Endothelial cell of umbilical vein (primary cell): ENCODE data around the gene ADAMTSL5. TPM values are rescaled to one million over a fixed set of nuclear protein-coding genes. Genes with fewer than 3 reads are reported as not detected.

ENCODE experiments used
- BruUV-seq: library from RNA; stranded (reverse); fragments of 400-500 nt; replicated peaks from 2 replicates; lab custom pipeline; 2021; lab: Mats Ljungman, UMichigan
- CTCF ChIA-PET: fragments of 300-600, 350-600 bp; sonication (Branson Sonifier 250); formaldehyde crosslinking; loops from one replicate; lab custom pipeline; 2021; ENCODE audit warnings: antibody characterized with exemption, inconsistent platforms; lab: Charles Lee
- POLR2A ChIA-PET: fragments of 300-600, 350-600 bp; sonication (Branson Sonifier 250); formaldehyde crosslinking; loops from one replicate; lab custom pipeline; 2021; ENCODE audit warnings: antibody characterized with exemption, inconsistent platforms; lab: Charles Lee
- DNase-seq: peaks from one replicate; pipeline ENCODE4 v3.0.0-alpha.2; 2011; ENCODE audit warnings: low read depth, low spot score
- FAIRE-seq: peaks from 2 replicates; lab custom pipeline; 2011; peaks lifted over from hg19 to GRCh38; lab: Jason Lieb, UNC
- H2AFZ ChIP-seq: 2 replicates; pipeline ENCODE4 v1.6.0; 2012; ENCODE audit warnings: low read depth, low read length, control low read depth, inconsistent platforms
- H3K27ac ChIP-seq: 2 replicates; pipeline ENCODE4 v1.5.1; 2011; ENCODE audit warnings: low read depth, mild to moderate bottlenecking, control low read depth, low read length, moderate library complexity; ENCODE audit not compliant: insufficient read depth
- H3K27me3 ChIP-seq, 2 experiments: 2 replicates each; pipeline versions ENCODE4 v1.6.0 to v1.6.1; 2011; ENCODE audit warnings: low read length in 2 of 2, mixed read lengths in 1 of 2; ENCODE audit not compliant: control insufficient read depth in 2 of 2, insufficient read depth in 2 of 2
- H3K36me3 ChIP-seq, 2 experiments: 2 replicates in 1 of 2; 3 replicates in 1 of 2; pipeline ENCODE4 v1.5.1; 2011; ENCODE audit warnings: low read length in 2 of 2, mild to moderate bottlenecking in 1 of 2, moderate library complexity in 1 of 2; ENCODE audit not compliant: control insufficient read depth in 2 of 2, insufficient read depth in 2 of 2; ENCODE audit errors: extremely low read depth in 1 of 2
- H3K4me1 ChIP-seq: 3 replicates; pipeline ENCODE4 v1.5.1; 2011; ENCODE audit warnings: mild to moderate bottlenecking, low read length; ENCODE audit not compliant: control insufficient read depth, insufficient read depth; ENCODE audit errors: extremely low read depth
- H3K4me2 ChIP-seq: 2 replicates; pipeline ENCODE4 v1.6.1; 2011; ENCODE audit warnings: low read length, control low read depth, mixed read lengths; ENCODE audit not compliant: insufficient read depth
- H3K4me3 ChIP-seq, 3 experiments: fragments of 200-600 bp in 1 of 3; sonication (generic), shearing (Covaris generic) in 1 of 3; replicated peaks in 1 of 3; 2 replicates each; pipeline ENCODE4 v1.5.1; 2011 to 2016; ENCODE audit warnings: control low read depth in 3 of 3, low read length in 3 of 3, mild to moderate bottlenecking in 2 of 3, inconsistent platforms in 1 of 3, low read depth in 1 of 3, moderate library complexity in 1 of 3; ENCODE audit not compliant: insufficient read depth in 1 of 3
- H3K79me2 ChIP-seq: 2 replicates; pipeline ENCODE4 v1.6.0; 2012; ENCODE audit warnings: low read length, inconsistent platforms; ENCODE audit not compliant: control insufficient read depth, insufficient read depth
- H3K9ac ChIP-seq: replicated peaks from 2 replicates; pipeline ENCODE3; 2011; ENCODE audit warnings: low read length, control low read depth; ENCODE audit not compliant: insufficient read depth; ENCODE audit errors: extremely low read depth
- H3K9me1 ChIP-seq: replicated peaks from 3 replicates; pipeline ENCODE4 v1.6.0; 2011; ENCODE audit warnings: mild to moderate bottlenecking, low read length; ENCODE audit not compliant: control insufficient read depth, insufficient read depth; ENCODE audit errors: extremely low read depth
- H3K9me3 ChIP-seq: replicated peaks from 2 replicates; pipeline ENCODE4 v1.5.1; 2012; ENCODE audit warnings: low read length, inconsistent platforms; ENCODE audit not compliant: control insufficient read depth, insufficient read depth
- H4K20me1 ChIP-seq: replicated peaks from 2 replicates; pipeline ENCODE3; 2011; ENCODE audit warnings: mild to moderate bottlenecking, low read length; ENCODE audit not compliant: control insufficient read depth, insufficient read depth; ENCODE audit errors: extremely low read depth
- EZH2 ChIP-seq: IDR thresholded peaks from 2 replicates; pipeline ENCODE4 v1.6.1; 2012; ENCODE audit warnings: borderline replicate concordance, low read depth, mild to moderate bottlenecking, moderate library complexity, low read length, inconsistent platforms; ENCODE audit not compliant: severe bottlenecking
- FOS ChIP-seq: IDR thresholded peaks from 2 replicates; pipeline ENCODE4 v1.6.1; 2011; ENCODE audit warnings: mild to moderate bottlenecking, low read length, moderate library complexity, borderline replicate concordance; ENCODE audit not compliant: insufficient read depth
- GATA2 ChIP-seq: IDR thresholded peaks from 2 replicates; pipeline ENCODE4 v1.7.0; 2011; ENCODE audit warnings: low read depth, mild to moderate bottlenecking, moderate library complexity, mixed read lengths, low read length; ENCODE audit not compliant: insufficient read length, insufficient read depth
- JUN ChIP-seq: IDR thresholded peaks from 2 replicates; pipeline ENCODE4 v1.6.1; 2011; ENCODE audit warnings: borderline replicate concordance, low read depth; ENCODE audit not compliant: insufficient read length, insufficient read depth
- POLR2A ChIP-seq: IDR thresholded peaks from 2 replicates; pipeline ENCODE4 v1.6.1; 2012; ENCODE audit warnings: low read depth, mild to moderate bottlenecking, control low read depth, low read length
- POLR2AphosphoS5 ChIP-seq: IDR thresholded peaks from 2 replicates; pipeline ENCODE4 v1.6.1; 2012; ENCODE audit warnings: low read depth, mild to moderate bottlenecking, control low read depth, low read length, moderate library complexity; ENCODE audit not compliant: insufficient read depth
- dilution Hi-C: fragments of 300-500 bp; cut with MboI; formaldehyde crosslinking; loops from one replicate; pipeline ENCODE4 v1.15.0; 2019; ENCODE audit warnings: low sequenced_read_pairs; ENCODE audit not compliant: extremely low pct_ligation_motif_present
- intact Hi-C: fragments of 100-400 bp; cut with micrococcal nuclease; formaldehyde crosslinking; loops from one replicate; pipeline ENCODE4 v1.10.0; 2022
- polyA plus RNA-seq, 4 experiments: library from polyadenylated mRNA; depleted of rRNA in 3 of 4; stranded (reverse) in 3 of 4; unstranded in 1 of 4; fragments of >200 nt; gene quantifications; 2 replicates each; pipeline versions ENCODE4 v1.2.1 to v1.2.3, GENCODE V29; 2011 to 2012; ENCODE audit warnings: missing spikeins in 1 of 4
- total RNA-seq: library from RNA; stranded (reverse); gene quantifications from 2 replicates; pipeline ENCODE4 v1.2.3, GENCODE V29; 2021

Gene ADAMTSL5
- total and polyA plus RNA-seq, 2 donors (not counting 3 experiments of a cell fraction or from before 2014, with no cell fraction given) = 0.07 TPM; not detected in 1

GRCh38 chr19:1481224-1481892 lies 31.5 kb downstream of the ADAMTSL5 start:
- no peaks in the 10 kb centered on the region for H3K36me3 ChIP-seq
- no peaks in the 10 kb centered on the region for H3K9me1 ChIP-seq
- DNase-seq = no peak
- BruUV-seq = no TSS peak
- ChIA-PET POLR2A (no interaction called here), CTCF (no interaction called here)
- peaks cover 3% of the 10 kb centered on the region for H3K4me1 ChIP-seq
- H3K4me2 ChIP-seq = no peak overlapping the region
- intact Hi-C loops = no loop called here
- no peak overlapping the region for H3K27ac ChIP-seq
- H3K4me3 ChIP-seq = no peak overlapping the region
- no peak overlapping the region for H2AFZ ChIP-seq
- no peak for TF ChIP-seq FOS
- no peak for TF ChIP-seq POLR2AphosphoS5
- no peak for TF ChIP-seq POLR2A
- no peak for TF ChIP-seq GATA2
- TF ChIP-seq EZH2 = no peak
- TF ChIP-seq JUN = no peak
- no peak overlapping the region for H3K9ac ChIP-seq
- no peaks in the 10 kb centered on the region for H3K27me3 ChIP-seq
- H3K79me2 ChIP-seq = peaks cover 5% of the 10 kb centered on the region
- dilution Hi-C loops = no loop called here
- no peaks in the 10 kb centered on the region for H3K9me3 ChIP-seq
- H4K20me1 ChIP-seq = no peaks in the 10 kb centered on the region
- no peak for FAIRE-seq
